ENCODE results near the gene PPP1R37.

DNA sequence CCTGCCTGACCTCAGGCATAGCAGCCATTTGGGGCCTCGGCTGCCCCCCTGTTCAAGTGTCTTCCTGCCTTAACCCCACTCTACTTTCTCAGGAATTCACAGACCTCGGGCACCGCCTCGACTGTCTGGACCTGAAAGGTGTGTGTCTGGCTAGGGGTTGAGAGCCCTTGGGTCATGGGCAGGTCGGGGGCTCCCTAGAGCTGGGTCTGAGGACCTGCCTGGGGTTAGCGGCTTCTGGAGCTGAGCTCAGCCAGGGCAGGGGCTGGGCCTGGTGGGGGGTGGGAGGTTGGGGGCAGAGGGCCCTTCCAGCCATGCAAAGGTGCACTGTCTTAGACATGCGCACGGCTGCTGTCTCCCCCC, 47.1 kb downstream of the PPP1R37 start:
- TF ChIP-seq NPAS2 (CRISPR knock-in tag; IDR thresholded peaks at IDR 0.05; ENCODE audit: borderline replicate concordance): no peak
- no peak for TF ChIP-seq ZNF7 (CRISPR knock-in tag; IDR thresholded peaks at IDR 0.05)
- TF ChIP-seq, protein P1, sequence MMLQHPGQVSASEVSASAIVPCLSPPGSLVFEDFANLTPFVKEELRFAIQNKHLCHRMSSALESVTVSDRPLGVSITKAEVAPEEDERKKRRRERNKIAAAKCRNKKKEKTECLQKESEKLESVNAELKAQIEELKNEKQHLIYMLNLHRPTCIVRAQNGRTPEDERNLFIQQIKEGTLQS (CRISPR knock-in tag; IDR thresholded peaks at IDR 0.05): no peak
- TF ChIP-seq ZBTB8A (CRISPR knock-in tag; IDR thresholded peaks at IDR 0.05; ENCODE audit: borderline replicate concordance, low read depth): no peak
- TF ChIP-seq TCF7L2 (IDR thresholded peaks at IDR 0.05; ENCODE audit: low read depth, low read length): no peak
- no peak for TF ChIP-seq MXI1 (IDR thresholded peaks at IDR 0.05; ENCODE audit: borderline replicate concordance, low read depth, low read length)
- TF ChIP-seq FOXM1 (CRISPR knock-in tag; IDR thresholded peaks at IDR 0.05): no peak
- no peak for TF ChIP-seq GFI1 (CRISPR knock-in tag; IDR thresholded peaks at IDR 0.05; ENCODE audit: borderline replicate concordance)
- no peak for TF ChIP-seq NFE2L2 (IDR thresholded peaks at IDR 0.05; ENCODE audit: low read length)
- TF ChIP-seq ZNF124 (CRISPR knock-in tag; IDR thresholded peaks at IDR 0.05): no peak

Data from HepG2 (cell line).